GM12873 (cell line): ENCODE data around the gene TNFSF15.

ENCODE experiments used
- CTCF ChIP-seq: IDR thresholded peaks from 2 replicates; pipeline ENCODE4 v1.5.1; 2012; ENCODE audit warnings: low read depth, mild to moderate bottlenecking, moderate library complexity, low read length, control low read depth; ENCODE audit not compliant: insufficient read depth; ENCODE audit errors: missing control alignments

The TNFSF15 gene

GRCh38 chr9:114777821-114778609, 27.8 kb downstream of the TNFSF15 start:
- TF ChIP-seq CTCF = no peak

- TF ChIP-seq CTCF = no peak
Measured at GRCh38 chr9:114776683-114777399, 29.0 kb downstream of the TNFSF15 start.

- TF ChIP-seq CTCF = no peak
Measured at GRCh38 chr9:114775981-114776380, 29.9 kb downstream of the TNFSF15 start.

GRCh38 chr9:114775121-114775520, 30.7 kb downstream of the TNFSF15 start:
- TF ChIP-seq CTCF = no peak

GRCh38 chr9:114774524-114774923, 31.3 kb downstream of the TNFSF15 start:
- no peak for TF ChIP-seq CTCF

- TF ChIP-seq CTCF = no peak
Measured at GRCh38 chr9:114771889-114772288, 34.0 kb downstream of the TNFSF15 start.

- TF ChIP-seq CTCF = no peak
Measured at GRCh38 chr9:114770991-114771390, 34.8 kb downstream of the TNFSF15 start.
